Measurements from ENCODE around the gene PARD3B. TPM values are rescaled to one million over a fixed set of nuclear protein-coding genes. Genes with fewer than 3 reads are reported as not detected.

PARD3B gene
- total and polyA plus RNA-seq, 2 of the 4 experiments (the other 2 are of a cell fraction) = 3.3 to 15.6 TPM

DNA sequence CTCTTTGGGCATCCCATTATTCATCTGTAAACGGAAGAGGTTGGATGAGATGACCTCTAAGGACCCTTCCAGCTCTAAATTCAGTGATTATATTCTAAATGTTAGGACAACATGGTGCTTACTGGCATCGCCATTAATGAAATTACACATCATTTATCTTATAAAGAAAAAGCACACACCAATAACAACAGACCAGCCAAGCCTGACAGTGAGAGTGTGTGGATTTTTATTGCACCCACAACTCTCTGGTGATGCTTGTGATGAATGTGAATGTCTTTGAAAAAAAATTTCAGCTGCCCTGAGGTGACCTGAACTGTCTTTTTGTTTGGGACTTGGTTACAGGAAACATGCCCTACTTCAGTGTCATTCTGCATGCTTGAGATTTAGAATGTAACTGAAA, 623.7 kb downstream of the PARD3B start:
- ChIA-PET POLR2A (ENCODE audit: unreplicated experiment) (no interaction called here), CTCF (no interaction called here)
- H4K91ac ChIP-seq (ENCODE audit: insufficient read depth, low read depth, low read length) = no peak overlapping the region
- no peak for DNase-seq
- H2AK5ac ChIP-seq (ENCODE audit: low read depth, low read length) = no peak overlapping the region
- TF ChIP-seq SMC3 (IDR thresholded peaks at IDR 0.05; ENCODE audit: low read depth, low read length) = no peak
- no peak for TF ChIP-seq MAZ (IDR thresholded peaks at IDR 0.05; ENCODE audit: borderline replicate concordance, low read depth, low read length)
- TF ChIP-seq NFE2L2 (IDR thresholded peaks at IDR 0.05; ENCODE audit: low read depth, low read length) = no peak
- TF ChIP-seq BHLHE40 (IDR thresholded peaks at IDR 0.05; ENCODE audit: low read depth, low read length) = no peak
- TF ChIP-seq RCOR1 (IDR thresholded peaks at IDR 0.05; ENCODE audit: insufficient replicate concordance, low read length) = no peak
- TF ChIP-seq, protein P1, sequence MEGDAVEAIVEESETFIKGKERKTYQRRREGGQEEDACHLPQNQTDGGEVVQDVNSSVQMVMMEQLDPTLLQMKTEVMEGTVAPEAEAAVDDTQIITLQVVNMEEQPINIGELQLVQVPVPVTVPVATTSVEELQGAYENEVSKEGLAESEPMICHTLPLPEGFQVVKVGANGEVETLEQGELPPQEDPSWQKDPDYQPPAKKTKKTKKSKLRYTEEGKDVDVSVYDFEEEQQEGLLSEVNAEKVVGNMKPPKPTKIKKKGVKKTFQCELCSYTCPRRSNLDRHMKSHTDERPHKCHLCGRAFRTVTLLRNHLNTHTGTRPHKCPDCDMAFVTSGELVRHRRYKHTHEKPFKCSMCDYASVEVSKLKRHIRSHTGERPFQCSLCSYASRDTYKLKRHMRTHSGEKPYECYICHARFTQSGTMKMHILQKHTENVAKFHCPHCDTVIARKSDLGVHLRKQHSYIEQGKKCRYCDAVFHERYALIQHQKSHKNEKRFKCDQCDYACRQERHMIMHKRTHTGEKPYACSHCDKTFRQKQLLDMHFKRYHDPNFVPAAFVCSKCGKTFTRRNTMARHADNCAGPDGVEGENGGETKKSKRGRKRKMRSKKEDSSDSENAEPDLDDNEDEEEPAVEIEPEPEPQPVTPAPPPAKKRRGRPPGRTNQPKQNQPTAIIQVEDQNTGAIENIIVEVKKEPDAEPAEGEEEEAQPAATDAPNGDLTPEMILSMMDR (conservative IDR thresholded peaks at IDR 0.05; ENCODE audit: low read depth, low read length) = no peak
- TF ChIP-seq CHD1 (IDR thresholded peaks at IDR 0.05; ENCODE audit: low read depth, low read length) = no peak
- TF ChIP-seq MAFK (IDR thresholded peaks at IDR 0.05; ENCODE audit: low read depth, low read length) = no peak
- TF ChIP-seq POLR2A (IDR thresholded peaks at IDR 0.05; ENCODE audit: low read depth, low read length) = no peak
- no peak for TF ChIP-seq CEBPB (IDR thresholded peaks at IDR 0.05; ENCODE audit: low read depth, low read length)
- no peak for TF ChIP-seq RAD21 (IDR thresholded peaks at IDR 0.05; ENCODE audit: low read length)
- no peak for TF ChIP-seq MXI1 (IDR thresholded peaks at IDR 0.05; ENCODE audit: borderline replicate concordance, low read depth, low read length)
- TF ChIP-seq RFX5 (IDR thresholded peaks at IDR 0.05; ENCODE audit: low read depth, low read length) = no peak
- TF ChIP-seq, protein P2, sequence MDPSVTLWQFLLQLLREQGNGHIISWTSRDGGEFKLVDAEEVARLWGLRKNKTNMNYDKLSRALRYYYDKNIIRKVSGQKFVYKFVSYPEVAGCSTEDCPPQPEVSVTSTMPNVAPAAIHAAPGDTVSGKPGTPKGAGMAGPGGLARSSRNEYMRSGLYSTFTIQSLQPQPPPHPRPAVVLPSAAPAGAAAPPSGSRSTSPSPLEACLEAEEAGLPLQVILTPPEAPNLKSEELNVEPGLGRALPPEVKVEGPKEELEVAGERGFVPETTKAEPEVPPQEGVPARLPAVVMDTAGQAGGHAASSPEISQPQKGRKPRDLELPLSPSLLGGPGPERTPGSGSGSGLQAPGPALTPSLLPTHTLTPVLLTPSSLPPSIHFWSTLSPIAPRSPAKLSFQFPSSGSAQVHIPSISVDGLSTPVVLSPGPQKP (IDR thresholded peaks at IDR 0.05; ENCODE audit: borderline replicate concordance, low read depth, low read length) = no peak
- no peak for TF ChIP-seq FOS (IDR thresholded peaks at IDR 0.05; ENCODE audit: low read depth, low read length)
- TF ChIP-seq USF2 (IDR thresholded peaks at IDR 0.05; ENCODE audit: low read depth, low read length) = no peak
- H4K5ac ChIP-seq (ENCODE audit: low read depth, low read length) = no peak overlapping the region
- 0 out of 2 replicates have a peak, but pooled peaks cover 2% of the 10 kb centered on the region for H3K36me3 ChIP-seq (ENCODE audit: control insufficient read depth, insufficient read depth, low read length)
- H3K23ac ChIP-seq (ENCODE audit: low read depth, low read length) = no peak overlapping the region
- H3K27me3 ChIP-seq (ENCODE audit: control insufficient read depth, insufficient read depth, low read length) = no peaks in the 10 kb centered on the region
- intact Hi-C loops (cut with micrococcal nuclease) = no loop called here
- H3K56ac ChIP-seq (ENCODE audit: extremely low read depth, insufficient read depth, low read length) = no peak overlapping the region
- in situ Hi-C loops (cut with MboI; ENCODE audit: low sequenced_read_pairs) = no loop called here
- H4K20me1 ChIP-seq (ENCODE audit: insufficient read depth, low read length) = no peaks in the 10 kb centered on the region
- H2AK9ac ChIP-seq (replicated peaks; ENCODE audit: low read depth, low read length, poor library complexity) = no peak overlapping the region
- no peak overlapping the region for H3K4me3 ChIP-seq (ENCODE audit: insufficient read depth, low read depth, low read length)
- WGBS, 2 experiments (ENCODE audit: extremely low coverage in 2 of 2, insufficient read length in 1 of 2) = no CpG with 5 or more reads among the region's 2 CpGs
- H3K9me1 ChIP-seq (ENCODE audit: insufficient read depth, low read length) = 0 out of 2 replicates have a peak, but pooled peaks cover 2% of the 10 kb centered on the region
- no peaks in the 10 kb centered on the region for H3K79me1 ChIP-seq (ENCODE audit: low read depth in 1 of 2, low read length in 2 of 2)
- H3K9me3 ChIP-seq (ENCODE audit: control insufficient read depth, insufficient read depth, low read length) = no peaks in the 10 kb centered on the region
- BruUV-seq (replicated peaks) = no TSS peak
- no peak overlapping the region for H2BK20ac ChIP-seq (ENCODE audit: low read depth, low read length)
- H3K4ac ChIP-seq (ENCODE audit: low read depth, low read length) = no peak overlapping the region
- H2BK15ac ChIP-seq (ENCODE audit: low read depth, low read length) = no peak overlapping the region
- ATAC-seq (ENCODE audit: low read depth) = no peak
- H3K9ac ChIP-seq (ENCODE audit: low read depth, low read length) = no peak overlapping the region
- H2BK5ac ChIP-seq (ENCODE audit: low read depth, low read length, poor library complexity, severe bottlenecking) = no peak overlapping the region
- H3K18ac ChIP-seq (ENCODE audit: low read depth, low read length) = no peak overlapping the region
- no peak overlapping the region for H3K27ac ChIP-seq (ENCODE audit: insufficient read depth, low read length)
- H3K14ac ChIP-seq (replicated peaks; ENCODE audit: low read depth, low read length) = no peak overlapping the region
- H3K4me2 ChIP-seq (ENCODE audit: low read depth, low read length) = no peak overlapping the region
- no peak overlapping the region for H2AFZ ChIP-seq (replicated peaks; ENCODE audit: low read length, poor library complexity)
- dilution Hi-C loops (cut with HindIII; ENCODE audit: low sequenced_read_pairs, unreplicated experiment) = no loop called here
- no peaks in the 10 kb centered on the region for H3K4me1 ChIP-seq (ENCODE audit: control insufficient read depth, insufficient read depth, low read length)
- H4K8ac ChIP-seq (ENCODE audit: low read depth in 2 of 2, low read length in 2 of 2) = no peak overlapping the region
- H2BK120ac ChIP-seq (ENCODE audit: low read depth, low read length) = no peak overlapping the region
